ENCODE results near the gene RPS29.
"Not testable (repeated sequence)": the region's sequence is repeated elsewhere in the genome, so short reads cannot be mapped to it uniquely, and the experiment has no call there.

The RPS29 gene

GRCh38 chr14:49598485-49599300 lies 12.5 kb upstream of the RPS29 start, which contains the start of gene LRR1:
Gene LRR1, plus strand, starts transcription at chr14:49598940. Its CDS starts 81 bp downstream, at chr14:49599021.
- peak; percentile 71 to 73 for DNase-seq (ENCODE audit: low read depth in 2 of 2)

GRCh38 chr14:49598189-49598484 lies 12.0 kb upstream of the RPS29 start:
- DNase-seq (ENCODE audit: low read depth in 2 of 2): no peak

- DNase-seq (ENCODE audit: low read depth in 2 of 2): no peak
These were observed 8.3 kb upstream of the RPS29 start for GRCh38 chr14:49594347-49595091.

GRCh38 chr14:49593016-49593415 lies 6.8 kb upstream of the RPS29 start:
- no peak for DNase-seq (ENCODE audit: low read depth in 2 of 2)

- DNase-seq (ENCODE audit: low read depth in 2 of 2): no peak
These were observed 3.2 kb upstream of the RPS29 start for GRCh38 chr14:49589387-49589786.

- no peak for DNase-seq (ENCODE audit: low read depth in 2 of 2)
These were observed 687 bp upstream of the RPS29 start for GRCh38 chr14:49586673-49587460.

- DNase-seq (ENCODE audit: low read depth in 2 of 2): not testable (repeated sequence)
These were observed 1.1 kb downstream of the RPS29 start for GRCh38 chr14:49584981-49585640.

GRCh38 chr14:49584058-49584457 lies 2.1 kb downstream of the RPS29 start:
- DNase-seq (ENCODE audit: low read depth in 2 of 2): no peak

- DNase-seq (ENCODE audit: low read depth in 2 of 2): no peak
These were observed 2.6 kb downstream of the RPS29 start for GRCh38 chr14:49583629-49584028.

GRCh38 chr14:49582113-49582977 lies 3.8 kb downstream of the RPS29 start:
- DNase-seq (ENCODE audit: low read depth in 2 of 2): no peak

- no peak for DNase-seq (ENCODE audit: low read depth in 2 of 2)
These were observed 4.7 kb downstream of the RPS29 start for GRCh38 chr14:49581209-49582112.

- DNase-seq (ENCODE audit: low read depth in 2 of 2): no peak
These were observed 6.3 kb downstream of the RPS29 start for GRCh38 chr14:49579841-49580240.

GRCh38 chr14:49578141-49578540 lies 8.0 kb downstream of the RPS29 start:
- no peak for DNase-seq (ENCODE audit: low read depth in 2 of 2)

GRCh38 chr14:49574038-49574437 lies 12.1 kb downstream of the RPS29 start:
- no peak for DNase-seq (ENCODE audit: low read depth in 2 of 2)

GRCh38 chr14:49569281-49569680 lies 16.9 kb downstream of the RPS29 start:
- no peak for DNase-seq (ENCODE audit: low read depth in 2 of 2)

GRCh38 chr14:49566714-49567113 lies 19.5 kb downstream of the RPS29 start:
- DNase-seq (ENCODE audit: low read depth in 2 of 2): no peak

GRCh38 chr14:49559979-49560768 lies 26.0 kb downstream of the RPS29 start:
- no peak for DNase-seq (ENCODE audit: low read depth in 2 of 2)

- DNase-seq (ENCODE audit: low read depth in 2 of 2): no peak
These were observed 32.3 kb downstream of the RPS29 start for GRCh38 chr14:49553892-49554291.

- DNase-seq (ENCODE audit: low read depth in 2 of 2): no peak
These were observed 33.1 kb downstream of the RPS29 start for GRCh38 chr14:49553106-49553505.

All from stimulated activated CD8-positive, alpha-beta memory T cell treated with anti-CD3 and anti-CD28 coated beads, Interleukin-15, amount 100 ng/mL, for 48 hours (primary cell).